ENCODE measurements around the gene HASPIN.

The HASPIN gene

GRCh38 chr17:3763777-3764170, 40.1 kb downstream of the HASPIN start:
- no peak for DNase-seq (ENCODE audit: low read depth in 2 of 2)

DNA sequence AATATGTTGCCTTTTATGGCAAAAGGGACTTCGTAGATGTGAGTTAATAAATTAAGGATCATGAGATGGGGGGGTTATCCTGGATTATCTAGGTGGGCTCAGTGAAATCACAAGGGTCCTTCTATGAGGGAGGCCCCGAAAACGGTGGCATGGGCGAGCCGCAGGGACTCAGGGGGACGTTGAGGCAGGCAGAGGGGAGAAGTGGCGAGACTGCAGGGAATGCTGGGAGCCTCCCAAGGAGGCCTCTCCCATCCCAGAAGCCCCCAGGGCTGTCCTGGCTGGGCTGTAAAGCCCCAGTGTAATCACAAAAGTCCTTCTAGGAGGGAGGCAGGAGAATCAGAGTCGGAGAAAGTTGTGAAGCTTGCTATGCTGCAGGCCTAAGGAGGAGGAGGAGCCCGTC, 42.3 kb downstream of the HASPIN start:
- no peak for DNase-seq (ENCODE audit: low read depth in 2 of 2)

GRCh38 chr17:3766779-3767178, 43.1 kb downstream of the HASPIN start:
- no peak for DNase-seq (ENCODE audit: low read depth in 2 of 2)

- no peak for DNase-seq (ENCODE audit: low read depth in 2 of 2)
Observed at GRCh38 chr17:3768341-3768740, 44.6 kb downstream of the HASPIN start.

- DNase-seq (ENCODE audit: low read depth in 2 of 2), result no peak
Observed at GRCh38 chr17:3768769-3769168, 45.1 kb downstream of the HASPIN start.

GRCh38 chr17:3770466-3770865, 46.8 kb downstream of the HASPIN start:
- DNase-seq (ENCODE audit: low read depth in 2 of 2), result peak in 1 of 2 donors; percentile 29

DNA sequence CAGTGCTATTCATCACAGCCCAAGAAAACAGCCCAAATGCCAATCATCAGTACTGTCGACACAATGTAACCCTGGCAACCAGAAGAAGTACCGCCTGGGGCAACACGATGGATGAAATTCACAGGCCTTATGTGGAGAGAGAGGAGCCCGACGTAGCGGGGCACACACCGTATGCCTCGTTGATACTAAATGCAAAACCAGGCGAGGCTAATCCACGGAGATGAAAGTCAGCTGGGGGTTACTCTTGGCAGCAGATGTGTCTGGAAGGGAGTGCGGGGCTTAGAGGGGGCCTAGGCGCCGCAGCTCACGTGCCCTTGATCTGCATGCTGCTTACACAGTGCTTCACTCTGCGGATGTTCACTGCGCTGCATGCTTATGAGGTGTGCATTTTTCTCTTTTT, 47.4 kb downstream of the HASPIN start:
- DNase-seq (ENCODE audit: low read depth in 2 of 2), result no peak

GRCh38 chr17:3772764-3773163, 49.1 kb downstream of the HASPIN start:
- no peak for DNase-seq (ENCODE audit: low read depth in 2 of 2)

DNA sequence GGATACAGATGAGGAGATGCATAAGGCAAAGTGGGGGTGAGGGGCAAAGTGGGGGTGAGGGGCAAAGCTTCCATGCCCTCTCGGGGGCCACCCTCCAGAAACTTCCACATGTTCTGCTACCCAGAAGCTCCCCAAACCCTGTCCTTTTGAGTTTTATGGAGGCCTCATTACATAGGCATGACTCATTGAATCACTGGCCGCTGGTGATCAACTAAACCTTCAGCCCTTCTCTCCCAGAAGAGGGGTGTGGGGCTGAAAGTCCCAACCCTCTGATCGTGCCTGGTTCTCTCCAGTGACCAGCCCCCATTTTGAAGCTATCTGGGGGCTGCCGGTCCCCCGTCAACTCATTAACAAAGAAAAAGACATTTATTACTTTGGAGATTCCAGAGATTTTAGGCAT, 49.8 kb downstream of the HASPIN start:
- DNase-seq (ENCODE audit: low read depth in 2 of 2), result no peak

- DNase-seq (ENCODE audit: low read depth in 2 of 2), result no peak
Observed at GRCh38 chr17:3773966-3774365, 50.3 kb downstream of the HASPIN start.

Measured in stimulated activated CD8-positive, alpha-beta memory T cell treated with anti-CD3 and anti-CD28 coated beads, Interleukin-2, amount 100 ng/mL, for 1 hour (primary cell).